ENCODE measurements around the gene CCL28. TPM values are rescaled to one million over a fixed set of nuclear protein-coding genes. Genes with fewer than 3 reads are reported as not detected.

Gene CCL28
- total and polyA plus RNA-seq, 9 of the 15 experiments (the other 6 are each of a cell fraction or from before 2014, with no cell fraction given): not detected

DNA sequence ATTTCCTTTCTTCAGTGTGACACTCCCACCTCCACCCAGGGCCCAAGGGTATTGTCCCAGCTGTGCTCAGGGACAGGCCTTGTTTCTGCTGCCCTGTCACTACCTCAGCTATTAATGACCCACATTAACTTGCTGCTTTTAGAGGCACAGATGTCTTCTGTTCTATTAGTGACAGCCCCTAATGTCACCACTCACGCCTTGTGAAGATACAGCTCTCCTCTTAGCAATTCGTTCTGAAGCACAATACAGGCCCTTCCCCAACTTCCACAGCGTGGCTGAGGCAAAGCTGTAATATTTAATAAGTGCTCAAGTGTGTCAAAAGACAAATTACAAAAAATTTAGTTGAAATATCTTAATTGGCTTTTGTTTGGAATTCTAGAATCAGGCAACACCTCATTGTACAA, 54.3 kb downstream of the CCL28 start:
- Histone ChIP-seq H3K4me1 (replicated peaks in 1 of 2; ENCODE audit: control insufficient read depth in 2 of 2, insufficient read depth in 2 of 2, low read length in 2 of 2) (peaks cover 0 to 19% of the 10 kb centered on the region in 2 experiments; a peak in 2 of 5 replicates), H3K27me3 (ENCODE audit: control insufficient read depth in 2 of 2, insufficient read depth in 2 of 2, low read length in 2 of 2) (no peaks in the 10 kb centered on the region), H3K36me3 (ENCODE audit: control insufficient read depth, insufficient read depth, low read length) (no peaks in the 10 kb centered on the region), H3K9me3 (replicated peaks; ENCODE audit: control insufficient read depth, insufficient read depth, low read depth, low read length) (peaks cover 8% of the 10 kb centered on the region), H3K27ac (ENCODE audit: extremely low read depth, low read depth, low read length) (peak overlapping the region; percentile 4; the same call in 1 of the 3 replicates), H2AFZ (ENCODE audit: low read depth, low read length) (peak overlapping the region; percentile 89), H3K9ac (ENCODE audit: insufficient read depth in 1 of 2, low read depth in 2 of 2, low read length in 2 of 2) (peak overlapping the region in 1 of 2 experiments; percentile 10; a peak in 1 of 4 replicates), H3K79me2 (ENCODE audit: control insufficient read depth, insufficient read depth, low read length) (no peaks in the 10 kb centered on the region), H3K4me2 (ENCODE audit: insufficient read depth, low read length) (no peak overlapping the region), H3K4me3 (no peak overlapping the region), H4K20me1 (replicated peaks; ENCODE audit: control insufficient read depth, insufficient read depth, low read length) (no peaks in the 10 kb centered on the region), H3K9me1 (ENCODE audit: control insufficient read depth, insufficient read depth, low read length) (no peaks in the 10 kb centered on the region)
- BruUV-seq (replicated peaks): no TSS peak
- DNase-seq (ENCODE audit: extremely low read depth in 1 of 4, low spot score in 3 of 4) (no peak), ATAC-seq (peak; percentile 37; the same call in 2 of the 3 replicates), FAIRE-seq (no peak)
- TF ChIP-seq, protein P1, sequence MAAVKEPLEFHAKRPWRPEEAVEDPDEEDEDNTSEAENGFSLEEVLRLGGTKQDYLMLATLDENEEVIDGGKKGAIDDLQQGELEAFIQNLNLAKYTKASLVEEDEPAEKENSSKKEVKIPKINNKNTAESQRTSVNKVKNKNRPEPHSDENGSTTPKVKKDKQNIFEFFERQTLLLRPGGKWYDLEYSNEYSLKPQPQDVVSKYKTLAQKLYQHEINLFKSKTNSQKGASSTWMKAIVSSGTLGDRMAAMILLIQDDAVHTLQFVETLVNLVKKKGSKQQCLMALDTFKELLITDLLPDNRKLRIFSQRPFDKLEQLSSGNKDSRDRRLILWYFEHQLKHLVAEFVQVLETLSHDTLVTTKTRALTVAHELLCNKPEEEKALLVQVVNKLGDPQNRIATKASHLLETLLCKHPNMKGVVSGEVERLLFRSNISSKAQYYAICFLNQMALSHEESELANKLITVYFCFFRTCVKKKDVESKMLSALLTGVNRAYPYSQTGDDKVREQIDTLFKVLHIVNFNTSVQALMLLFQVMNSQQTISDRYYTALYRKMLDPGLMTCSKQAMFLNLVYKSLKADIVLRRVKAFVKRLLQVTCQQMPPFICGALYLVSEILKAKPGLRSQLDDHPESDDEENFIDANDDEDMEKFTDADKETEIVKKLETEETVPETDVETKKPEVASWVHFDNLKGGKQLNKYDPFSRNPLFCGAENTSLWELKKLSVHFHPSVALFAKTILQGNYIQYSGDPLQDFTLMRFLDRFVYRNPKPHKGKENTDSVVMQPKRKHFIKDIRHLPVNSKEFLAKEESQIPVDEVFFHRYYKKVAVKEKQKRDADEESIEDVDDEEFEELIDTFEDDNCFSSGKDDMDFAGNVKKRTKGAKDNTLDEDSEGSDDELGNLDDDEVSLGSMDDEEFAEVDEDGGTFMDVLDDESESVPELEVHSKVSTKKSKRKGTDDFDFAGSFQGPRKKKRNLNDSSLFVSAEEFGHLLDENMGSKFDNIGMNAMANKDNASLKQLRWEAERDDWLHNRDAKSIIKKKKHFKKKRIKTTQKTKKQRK (IDR thresholded peaks at IDR 0.05; ENCODE audit: borderline replicate concordance, low read depth, low read length): no peak
- TF ChIP-seq, protein P2, sequence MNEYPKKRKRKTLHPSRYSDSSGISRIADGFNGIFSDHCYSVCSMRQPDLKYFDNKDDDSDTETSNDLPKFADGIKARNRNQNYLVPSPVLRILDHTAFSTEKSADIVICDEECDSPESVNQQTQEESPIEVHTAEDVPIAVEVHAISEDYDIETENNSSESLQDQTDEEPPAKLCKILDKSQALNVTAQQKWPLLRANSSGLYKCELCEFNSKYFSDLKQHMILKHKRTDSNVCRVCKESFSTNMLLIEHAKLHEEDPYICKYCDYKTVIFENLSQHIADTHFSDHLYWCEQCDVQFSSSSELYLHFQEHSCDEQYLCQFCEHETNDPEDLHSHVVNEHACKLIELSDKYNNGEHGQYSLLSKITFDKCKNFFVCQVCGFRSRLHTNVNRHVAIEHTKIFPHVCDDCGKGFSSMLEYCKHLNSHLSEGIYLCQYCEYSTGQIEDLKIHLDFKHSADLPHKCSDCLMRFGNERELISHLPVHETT (CRISPR knock-in tag; conservative IDR thresholded peaks at IDR 0.05 in 1 of 2, IDR thresholded peaks at IDR 0.05 in 1 of 2): peak in 1 of 2 experiments; percentile 25; a peak in 1 of 4 replicates
- POLR2A ChIA-PET: interaction anchor here (1.2 kb wide), 1 partner anchor 9 kb away, joined by 3 read pairs; no protein-coding TSS in a partner anchor
- CTCF ChIA-PET (ENCODE audit: low intra/inter-chr PET ratio): no interaction called here
- in situ Hi-C loops (cut with MboI) (no loop called here), intact Hi-C loops (cut with micrococcal nuclease) (no loop called here)
- WGBS (ENCODE audit: insufficient coverage, low coverage, missing lambda C conversion rate): 28% methylated on average over 3 of the region's 3 CpGs
